Stimulated activated CD8-positive, alpha-beta memory T cell treated with anti-CD3 and anti-CD28 coated beads, Interleukin-7, amount 100 ng/mL, for 48 hours (primary cell): Measurements from ENCODE around the gene TESK2.
"Not testable (repeated sequence)": the region's sequence is repeated elsewhere in the genome, so short reads cannot be mapped to it uniquely, and the experiment has no call there.

ENCODE experiments used
- DNase-seq, 2 donors: peaks; one replicate each; pipeline ENCODE4 v3.0.0-alpha.2; 2020; ENCODE audit warnings: low read depth in 1 of 2; ENCODE audit errors: extremely low read depth in 1 of 2

TESK2 gene

DNA sequence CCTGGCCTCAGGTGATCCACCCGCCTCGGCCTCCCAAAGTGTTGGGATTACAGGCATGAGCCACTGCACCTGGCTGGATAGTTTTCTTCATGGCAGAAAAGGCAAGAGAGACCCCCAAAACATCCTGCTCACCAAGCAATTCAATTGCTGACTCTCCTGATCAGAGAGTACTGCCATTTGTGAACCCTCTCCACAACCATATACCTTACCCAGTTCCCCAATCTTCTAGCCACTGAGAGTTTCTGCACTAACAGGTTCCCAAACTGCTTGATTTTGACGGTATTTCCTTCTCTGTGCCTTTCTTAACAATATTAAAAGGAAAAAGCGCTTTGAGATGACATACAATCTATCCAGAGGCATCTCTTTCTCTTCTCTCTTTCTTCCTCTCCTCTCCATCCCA lies 110.8 kb downstream of the TESK2 start:
- no peak for DNase-seq

DNA sequence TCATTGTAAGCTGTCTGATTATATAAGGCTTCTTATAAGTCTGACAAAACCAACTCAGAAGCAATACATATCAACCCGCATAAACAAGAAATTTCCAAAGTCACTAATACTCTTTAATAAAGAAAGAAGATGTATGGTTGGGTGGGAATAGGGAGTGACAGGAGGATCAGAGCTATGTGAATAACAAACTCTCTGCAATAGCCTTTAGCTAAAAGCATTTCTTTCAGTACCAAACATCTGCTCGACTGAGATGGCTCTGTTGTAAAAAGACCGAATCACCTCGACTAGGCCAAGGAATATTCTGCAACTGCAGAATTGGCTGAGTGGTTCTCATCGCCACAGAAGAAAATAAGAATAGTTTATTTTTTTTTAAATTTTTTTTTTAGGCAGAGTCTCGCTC lies 111.4 kb downstream of the TESK2 start:
- DNase-seq, result no peak

- no peak for DNase-seq
Observed at GRCh38 chr1:45378184-45378583, 112.8 kb downstream of the TESK2 start.

DNA sequence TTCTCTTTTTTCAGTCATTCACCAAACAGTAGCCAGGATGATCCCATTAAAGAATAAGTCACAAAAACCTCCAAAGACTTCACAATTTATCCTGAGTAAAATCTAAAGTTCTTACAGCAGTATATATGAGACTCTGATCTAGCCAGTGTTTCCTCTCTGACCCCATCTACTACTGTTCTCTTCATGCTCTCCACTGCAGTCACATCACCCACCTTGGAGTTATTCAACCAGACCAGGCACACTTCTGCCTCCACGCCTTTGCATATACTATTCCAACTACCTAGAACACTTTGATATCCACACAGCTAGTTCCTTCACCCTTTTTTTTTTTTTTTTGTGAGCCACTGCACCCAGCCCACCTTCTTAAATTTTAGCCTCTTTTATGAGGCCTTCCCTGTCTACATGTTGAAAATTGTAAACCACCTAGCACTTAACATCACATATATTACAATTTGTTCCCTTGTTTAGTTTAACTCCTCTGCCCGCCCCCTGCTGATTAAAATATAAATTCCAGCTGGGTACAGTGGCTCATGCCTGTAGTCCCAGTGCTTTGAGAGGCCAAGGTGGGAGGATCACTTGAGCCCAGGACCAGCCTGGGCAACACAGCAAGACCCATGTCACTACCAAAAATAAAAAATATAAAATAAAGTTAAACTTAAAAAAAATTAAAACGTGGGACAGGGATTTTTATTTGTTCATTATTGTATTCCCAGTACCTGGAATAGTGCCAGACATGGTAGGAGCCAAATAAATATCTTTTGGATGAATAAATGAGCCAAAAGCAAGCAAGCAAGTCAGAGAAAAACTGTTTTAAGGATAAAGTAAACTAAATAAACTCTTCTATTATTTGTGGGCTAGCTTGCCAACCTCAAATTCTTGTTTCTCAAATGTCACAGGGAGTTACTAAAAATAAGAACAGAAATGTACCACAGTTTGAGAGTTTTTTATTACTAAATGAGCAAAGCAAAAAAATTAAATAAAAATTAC lies 115.6 kb downstream of the TESK2 start:
- DNase-seq, result no peak

- no peak for DNase-seq
Observed at GRCh38 chr1:45373573-45373972, 117.4 kb downstream of the TESK2 start.

DNA sequence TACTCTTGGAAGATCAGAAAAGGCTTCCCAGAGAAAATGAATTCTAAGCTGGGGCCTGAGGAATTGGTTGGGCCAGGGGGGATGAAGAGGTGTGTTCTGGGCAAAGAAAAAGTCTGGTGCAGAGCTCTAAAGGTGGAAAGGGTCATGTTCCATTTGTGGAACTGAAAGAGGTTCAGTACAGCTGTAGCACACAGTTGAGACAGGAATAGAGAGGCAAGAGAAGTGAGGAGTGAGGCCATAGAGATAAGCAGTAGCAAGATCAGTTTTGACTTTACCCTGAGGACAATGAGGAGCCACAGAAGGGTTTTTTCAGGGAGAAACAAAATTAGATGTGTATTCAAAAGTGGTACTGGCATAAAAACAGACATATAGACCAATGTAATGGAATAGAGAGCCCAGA lies 120.4 kb downstream of the TESK2 start:
- no peak for DNase-seq

DNA sequence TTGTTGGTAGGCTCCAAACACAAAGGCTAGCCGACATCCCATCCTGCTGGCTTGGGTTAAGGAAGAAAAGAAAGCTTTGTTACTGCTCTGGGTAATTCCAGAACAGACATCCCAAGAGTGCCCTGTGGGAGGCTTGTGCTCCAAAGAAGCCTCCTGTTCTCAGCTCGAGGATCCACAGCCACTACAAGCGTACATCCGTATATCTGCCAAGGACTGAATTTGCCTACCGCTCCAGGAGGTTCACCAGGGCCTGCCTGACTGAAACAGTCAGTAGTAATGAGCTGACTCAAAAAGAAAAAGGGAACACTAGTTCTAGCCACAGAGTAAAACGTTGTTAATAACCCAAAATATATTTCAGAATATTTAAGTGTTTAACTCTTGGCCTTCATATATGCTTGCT lies 125.9 kb downstream of the TESK2 start:
- no peak for DNase-seq

DNA sequence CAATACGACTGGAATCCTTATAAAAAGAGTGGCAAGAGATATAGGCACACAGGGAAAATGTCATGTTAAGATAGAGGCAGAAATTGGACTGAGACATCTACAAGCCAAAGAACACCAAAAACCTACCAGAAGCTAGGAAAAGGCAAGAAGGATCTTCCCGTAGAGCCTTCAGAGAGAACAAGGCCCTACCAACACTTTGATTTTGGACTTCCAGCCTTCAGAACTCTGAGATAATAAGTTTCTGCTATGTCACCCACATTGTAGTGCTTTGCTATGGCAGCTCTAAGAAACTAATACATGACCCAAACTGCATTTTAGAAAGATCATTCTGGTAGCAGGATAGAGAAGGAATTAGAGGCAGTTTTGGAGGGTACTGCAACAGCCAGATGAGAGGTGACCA lies 126.7 kb downstream of the TESK2 start:
- DNase-seq, result no peak

DNA sequence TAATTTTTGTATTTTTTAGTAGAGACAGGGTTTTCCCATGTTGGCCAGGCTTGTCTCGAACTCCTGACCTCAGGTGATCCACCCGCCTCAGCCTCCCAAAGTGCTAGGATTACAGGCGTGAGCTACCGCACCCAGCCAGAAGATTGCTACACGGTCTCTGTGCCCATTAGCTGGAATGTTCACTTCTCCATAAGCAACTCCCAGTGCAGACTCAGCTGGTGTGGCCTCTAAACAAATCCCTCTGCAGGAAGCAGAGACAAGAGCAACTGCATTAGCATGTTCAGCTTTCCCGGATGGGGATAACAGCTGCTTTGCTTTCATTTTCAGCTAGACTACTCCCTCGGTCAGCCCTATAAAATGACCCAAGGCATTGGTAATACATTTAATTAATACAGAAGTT lies 130.0 kb downstream of the TESK2 start:
- DNase-seq, result not testable (repeated sequence)

DNA sequence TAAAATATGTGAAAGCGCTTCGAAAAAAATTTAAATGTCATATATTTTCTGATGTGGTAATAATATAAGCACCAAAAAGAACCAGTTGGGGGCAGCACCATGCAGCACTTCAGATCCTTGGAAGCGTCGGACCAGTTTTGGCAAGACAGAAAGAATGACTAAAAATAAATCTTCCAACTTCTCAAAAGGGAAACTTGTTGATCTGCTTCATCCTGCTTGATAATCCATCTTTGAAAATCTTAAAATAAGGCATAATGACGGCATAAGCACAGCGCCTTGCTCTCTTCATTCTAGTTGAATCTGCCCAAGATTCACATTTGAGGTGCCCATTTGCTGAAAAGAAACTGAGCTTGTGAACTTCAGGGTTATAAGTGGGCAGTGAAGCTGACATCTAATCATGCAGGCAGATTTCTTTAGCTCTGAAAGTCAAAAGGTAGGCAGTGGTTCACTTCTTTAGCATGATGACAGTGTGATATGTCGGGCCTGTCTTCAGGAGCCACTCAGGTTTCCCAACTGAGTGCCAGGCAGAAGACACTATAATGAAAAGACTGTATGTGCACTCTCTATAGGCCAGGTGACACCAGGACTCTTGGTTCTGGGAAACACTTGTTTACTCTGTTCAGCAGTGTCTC lies 131.0 kb downstream of the TESK2 start:
- DNase-seq, result peak in 1 of 2 donors; percentile 20

- no peak for DNase-seq
Observed at GRCh38 chr1:45356186-45356585, 134.8 kb downstream of the TESK2 start.

- no peak for DNase-seq
Observed at GRCh38 chr1:45355683-45356082, 135.3 kb downstream of the TESK2 start.

DNA sequence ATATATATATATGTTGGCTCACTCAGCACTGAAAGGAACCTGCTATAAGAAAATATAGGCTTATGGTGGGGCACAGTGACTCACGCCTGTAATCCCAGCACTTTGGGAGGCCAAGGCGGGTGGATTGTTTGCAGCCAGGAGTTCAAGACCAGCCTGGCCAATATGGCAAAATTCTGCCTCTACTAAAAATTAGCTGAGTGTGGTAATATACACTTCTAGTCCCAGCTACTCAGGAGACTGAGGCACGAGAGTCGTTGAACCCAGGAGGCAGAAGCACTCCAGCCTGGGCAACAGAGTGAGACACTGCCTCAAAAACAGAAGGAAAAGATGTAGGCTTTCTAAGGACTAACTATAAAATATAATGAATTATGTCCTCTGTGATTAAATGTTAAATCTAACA lies 136.1 kb downstream of the TESK2 start:
- no peak for DNase-seq

- no peak for DNase-seq
Observed at GRCh38 chr1:45353685-45354084, 137.3 kb downstream of the TESK2 start.

GRCh38 chr1:45351508-45351907 lies 139.5 kb downstream of the TESK2 start:
- no peak for DNase-seq

- DNase-seq, result no peak
Observed at GRCh38 chr1:45348966-45349677, 141.8 kb downstream of the TESK2 start.

DNA sequence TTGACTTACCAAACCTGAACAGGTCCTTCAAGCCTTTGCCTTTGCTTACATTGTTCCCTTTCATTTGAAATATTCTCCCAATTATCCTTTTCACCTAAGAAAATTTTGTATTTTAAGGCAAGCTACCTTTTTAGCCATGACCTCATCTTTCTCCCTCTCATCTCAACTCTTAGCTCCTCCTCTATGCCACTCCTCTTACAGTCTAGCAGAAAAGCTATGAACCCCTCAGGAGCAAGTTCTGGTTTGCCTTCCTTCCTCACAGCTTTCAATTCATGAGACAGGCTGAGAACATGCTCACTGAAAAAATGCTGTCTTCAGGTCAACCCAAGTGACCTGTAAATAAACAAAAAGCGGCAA lies 142.4 kb downstream of the TESK2 start:
- no peak for DNase-seq

- no peak for DNase-seq
Observed at GRCh38 chr1:45348020-45348419, 142.9 kb downstream of the TESK2 start.

- no peak for DNase-seq
Observed at GRCh38 chr1:45346473-45346872, 144.5 kb downstream of the TESK2 start.

DNA sequence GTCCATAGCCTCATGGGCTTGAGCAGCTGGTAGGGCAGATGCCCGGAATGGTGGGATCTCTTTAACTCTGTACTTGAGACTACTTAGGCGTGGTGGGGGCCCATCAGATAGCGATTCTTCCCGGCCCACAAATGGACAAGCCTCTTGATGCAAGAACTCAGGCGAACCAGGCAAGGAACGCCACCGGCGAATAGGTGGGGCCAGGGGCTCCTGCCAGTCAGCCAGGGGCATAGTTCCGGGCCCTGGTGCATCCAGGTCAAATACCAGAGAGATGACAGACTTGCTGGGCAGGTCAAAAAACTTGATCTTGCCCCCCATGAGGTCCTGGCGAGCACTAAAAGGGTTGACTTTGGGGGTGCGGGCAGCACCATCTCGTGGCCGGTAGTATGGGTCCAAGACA lies 145.9 kb downstream of the TESK2 start:
- DNase-seq, result no peak

DNA sequence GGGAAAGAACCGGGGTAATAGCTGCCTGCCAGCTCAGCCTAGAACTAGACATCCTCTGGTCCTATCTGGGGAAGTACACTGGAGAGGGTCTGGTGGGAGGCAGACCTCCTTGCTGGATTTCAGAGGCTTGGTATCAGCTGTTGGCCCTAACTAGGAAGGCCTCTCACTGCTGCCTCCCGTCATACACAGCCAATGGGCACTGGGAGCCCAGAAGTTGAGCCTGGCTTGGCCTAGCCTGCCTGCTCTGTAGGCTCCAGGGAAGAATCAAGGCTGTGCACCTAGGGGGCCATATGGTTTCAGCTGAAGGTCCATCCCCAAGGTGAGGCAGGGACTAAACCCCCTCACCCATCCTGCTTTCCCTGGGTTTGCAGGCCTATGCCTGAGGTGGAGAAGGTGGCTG lies 146.5 kb downstream of the TESK2 start:
- DNase-seq, result no peak
